Endothelial cell of umbilical vein (primary cell): ENCODE results near the gene KDM7A. TPM values are rescaled to one million over a fixed set of nuclear protein-coding genes. Genes with fewer than 3 reads are reported as not detected.

Experiments
- BruUV-seq: library from RNA; stranded (reverse); fragments of 400-500 nt; replicated peaks from 2 replicates; lab custom pipeline; 2021; lab: Mats Ljungman, UMichigan
- CTCF ChIA-PET: fragments of 300-600, 350-600 bp; sonication (Branson Sonifier 250); formaldehyde crosslinking; loops from one replicate; lab custom pipeline; 2021; ENCODE audit warnings: antibody characterized with exemption, inconsistent platforms; lab: Charles Lee
- POLR2A ChIA-PET: fragments of 300-600, 350-600 bp; sonication (Branson Sonifier 250); formaldehyde crosslinking; loops from one replicate; lab custom pipeline; 2021; ENCODE audit warnings: antibody characterized with exemption, inconsistent platforms; lab: Charles Lee
- DNase-seq: peaks from one replicate; pipeline ENCODE4 v3.0.0-alpha.2; 2011; ENCODE audit warnings: low read depth, low spot score
- FAIRE-seq: peaks from 2 replicates; lab custom pipeline; 2011; peaks lifted over from hg19 to GRCh38; lab: Jason Lieb, UNC
- H2AFZ ChIP-seq: 2 replicates; pipeline ENCODE4 v1.6.0; 2012; ENCODE audit warnings: low read depth, low read length, control low read depth, inconsistent platforms
- H3K27ac ChIP-seq: 2 replicates; pipeline ENCODE4 v1.5.1; 2011; ENCODE audit warnings: low read depth, mild to moderate bottlenecking, control low read depth, low read length, moderate library complexity; ENCODE audit not compliant: insufficient read depth
- H3K27me3 ChIP-seq, 2 experiments: 2 replicates each; pipeline versions ENCODE4 v1.6.0 to v1.6.1; 2011; ENCODE audit warnings: low read length in 2 of 2, mixed read lengths in 1 of 2; ENCODE audit not compliant: control insufficient read depth in 2 of 2, insufficient read depth in 2 of 2
- H3K36me3 ChIP-seq, 2 experiments: 2 replicates in 1 of 2; 3 replicates in 1 of 2; pipeline ENCODE4 v1.5.1; 2011; ENCODE audit warnings: low read length in 2 of 2, mild to moderate bottlenecking in 1 of 2, moderate library complexity in 1 of 2; ENCODE audit not compliant: control insufficient read depth in 2 of 2, insufficient read depth in 2 of 2; ENCODE audit errors: extremely low read depth in 1 of 2
- H3K4me1 ChIP-seq: 3 replicates; pipeline ENCODE4 v1.5.1; 2011; ENCODE audit warnings: mild to moderate bottlenecking, low read length; ENCODE audit not compliant: control insufficient read depth, insufficient read depth; ENCODE audit errors: extremely low read depth
- H3K4me2 ChIP-seq: 2 replicates; pipeline ENCODE4 v1.6.1; 2011; ENCODE audit warnings: low read length, control low read depth, mixed read lengths; ENCODE audit not compliant: insufficient read depth
- H3K4me3 ChIP-seq, 3 experiments: fragments of 200-600 bp in 1 of 3; sonication (generic), shearing (Covaris generic) in 1 of 3; replicated peaks in 1 of 3; 2 replicates each; pipeline ENCODE4 v1.5.1; 2011 to 2016; ENCODE audit warnings: control low read depth in 3 of 3, low read length in 3 of 3, mild to moderate bottlenecking in 2 of 3, inconsistent platforms in 1 of 3, low read depth in 1 of 3, moderate library complexity in 1 of 3; ENCODE audit not compliant: insufficient read depth in 1 of 3
- H3K79me2 ChIP-seq: 2 replicates; pipeline ENCODE4 v1.6.0; 2012; ENCODE audit warnings: low read length, inconsistent platforms; ENCODE audit not compliant: control insufficient read depth, insufficient read depth
- H3K9ac ChIP-seq: replicated peaks from 2 replicates; pipeline ENCODE3; 2011; ENCODE audit warnings: low read length, control low read depth; ENCODE audit not compliant: insufficient read depth; ENCODE audit errors: extremely low read depth
- H3K9me1 ChIP-seq: replicated peaks from 3 replicates; pipeline ENCODE4 v1.6.0; 2011; ENCODE audit warnings: mild to moderate bottlenecking, low read length; ENCODE audit not compliant: control insufficient read depth, insufficient read depth; ENCODE audit errors: extremely low read depth
- H3K9me3 ChIP-seq: replicated peaks from 2 replicates; pipeline ENCODE4 v1.5.1; 2012; ENCODE audit warnings: low read length, inconsistent platforms; ENCODE audit not compliant: control insufficient read depth, insufficient read depth
- H4K20me1 ChIP-seq: replicated peaks from 2 replicates; pipeline ENCODE3; 2011; ENCODE audit warnings: mild to moderate bottlenecking, low read length; ENCODE audit not compliant: control insufficient read depth, insufficient read depth; ENCODE audit errors: extremely low read depth
- CTCF ChIP-seq, 2 donors: IDR thresholded peaks; 1 replicate in 1 of 2; 2 replicates in 1 of 2; pipeline ENCODE4 v1.5.1; 2011; ENCODE audit warnings: low read length in 2 of 2, mild to moderate bottlenecking in 2 of 2, moderate library complexity in 2 of 2, control low read depth in 1 of 2, inconsistent platforms in 1 of 2, low read depth in 1 of 2; ENCODE audit not compliant: insufficient read depth in 1 of 2; ENCODE audit errors: extremely low read depth in 1 of 2
- EZH2 ChIP-seq: IDR thresholded peaks from 2 replicates; pipeline ENCODE4 v1.6.1; 2012; ENCODE audit warnings: borderline replicate concordance, low read depth, mild to moderate bottlenecking, moderate library complexity, low read length, inconsistent platforms; ENCODE audit not compliant: severe bottlenecking
- FOS ChIP-seq: IDR thresholded peaks from 2 replicates; pipeline ENCODE4 v1.6.1; 2011; ENCODE audit warnings: mild to moderate bottlenecking, low read length, moderate library complexity, borderline replicate concordance; ENCODE audit not compliant: insufficient read depth
- GATA2 ChIP-seq: IDR thresholded peaks from 2 replicates; pipeline ENCODE4 v1.7.0; 2011; ENCODE audit warnings: low read depth, mild to moderate bottlenecking, moderate library complexity, mixed read lengths, low read length; ENCODE audit not compliant: insufficient read length, insufficient read depth
- JUN ChIP-seq: IDR thresholded peaks from 2 replicates; pipeline ENCODE4 v1.6.1; 2011; ENCODE audit warnings: borderline replicate concordance, low read depth; ENCODE audit not compliant: insufficient read length, insufficient read depth
- MAX ChIP-seq: IDR thresholded peaks from 2 replicates; pipeline ENCODE4 v1.6.1; 2011; ENCODE audit not compliant: insufficient read depth, insufficient read length
- POLR2A ChIP-seq: IDR thresholded peaks from 2 replicates; pipeline ENCODE4 v1.6.1; 2012; ENCODE audit warnings: low read depth, mild to moderate bottlenecking, control low read depth, low read length
- POLR2AphosphoS5 ChIP-seq: IDR thresholded peaks from 2 replicates; pipeline ENCODE4 v1.6.1; 2012; ENCODE audit warnings: low read depth, mild to moderate bottlenecking, control low read depth, low read length, moderate library complexity; ENCODE audit not compliant: insufficient read depth
- dilution Hi-C: fragments of 300-500 bp; cut with MboI; formaldehyde crosslinking; loops from one replicate; pipeline ENCODE4 v1.15.0; 2019; ENCODE audit warnings: low sequenced_read_pairs; ENCODE audit not compliant: extremely low pct_ligation_motif_present
- intact Hi-C: fragments of 100-400 bp; cut with micrococcal nuclease; formaldehyde crosslinking; loops from one replicate; pipeline ENCODE4 v1.10.0; 2022
- polyA plus RNA-seq, 4 experiments: library from polyadenylated mRNA; depleted of rRNA in 3 of 4; stranded (reverse) in 3 of 4; unstranded in 1 of 4; fragments of >200 nt; gene quantifications; 2 replicates each; pipeline versions ENCODE4 v1.2.1 to v1.2.3, GENCODE V29; 2011 to 2012; ENCODE audit warnings: missing spikeins in 1 of 4
- total RNA-seq: library from RNA; stranded (reverse); gene quantifications from 2 replicates; pipeline ENCODE4 v1.2.3, GENCODE V29; 2021

Gene KDM7A
- total and polyA plus RNA-seq, 2 donors (not counting 3 experiments of a cell fraction or from before 2014, with no cell fraction given): 2.4 to 7.3 TPM

GRCh38 chr7:140080919-140081318, 95.9 kb downstream of the KDM7A start:
- intact Hi-C loops: no loop called here
- BruUV-seq: no TSS peak

More at GRCh38 chr7:140080919-140081318, 95.9 kb downstream of the KDM7A start:
- no peaks in the 10 kb centered on the region for H4K20me1 ChIP-seq
- no peaks in the 10 kb centered on the region for H3K9me3 ChIP-seq
- no peak overlapping the region for H3K4me2 ChIP-seq
- dilution Hi-C loops: no loop called here
- H3K4me1 ChIP-seq: peaks cover 6% of the 10 kb centered on the region
- no peak overlapping the region for H3K4me3 ChIP-seq
- FAIRE-seq (no peak), DNase-seq (no peak)
- no peak overlapping the region for H2AFZ ChIP-seq
- no peaks in the 10 kb centered on the region for H3K27me3 ChIP-seq
- H3K9ac ChIP-seq: no peak overlapping the region
- no peaks in the 10 kb centered on the region for H3K79me2 ChIP-seq
- no peaks in the 10 kb centered on the region for H3K36me3 ChIP-seq
- ChIA-PET CTCF (no interaction called here), POLR2A (no interaction called here)
- TF ChIP-seq FOS (no peak), JUN (no peak), CTCF (IDR thresholded peaks at IDR 0.05; ENCODE audit: extremely low read depth in 1 of 2, insufficient read depth in 1 of 2, low read depth in 1 of 2, low read length in 2 of 2) (no peak), GATA2 (no peak), EZH2 (no peak), POLR2A (no peak), POLR2AphosphoS5 (no peak), MAX (no peak)
- H3K9me1 ChIP-seq: no peaks in the 10 kb centered on the region
- H3K27ac ChIP-seq: no peak overlapping the region
